Measurements from ENCODE around the gene EPHA8. TPM values are rescaled to one million over a fixed set of nuclear protein-coding genes. Genes with fewer than 3 reads are reported as not detected.

EPHA8 gene
- total and polyA plus RNA-seq, 9 of the 15 experiments (the other 6 are each of a cell fraction or from before 2014, with no cell fraction given) = not detected

- Histone ChIP-seq H2AFZ (ENCODE audit: low read depth, low read length) (no peak overlapping the region), H3K9me1 (ENCODE audit: control insufficient read depth, insufficient read depth, low read length) (no peaks in the 10 kb centered on the region), H3K4me1 (replicated peaks in 1 of 2; ENCODE audit: control insufficient read depth in 2 of 2, insufficient read depth in 2 of 2, low read length in 2 of 2) (no peaks in the 10 kb centered on the region), H3K79me2 (ENCODE audit: control insufficient read depth, insufficient read depth, low read length) (no peaks in the 10 kb centered on the region), H3K4me2 (ENCODE audit: insufficient read depth, low read length) (no peak overlapping the region), H3K9ac (ENCODE audit: insufficient read depth in 1 of 2, low read depth in 2 of 2, low read length in 2 of 2) (no peak overlapping the region), H4K20me1 (replicated peaks; ENCODE audit: control insufficient read depth, insufficient read depth, low read length) (peaks cover 16% of the 10 kb centered on the region), H3K36me3 (ENCODE audit: control insufficient read depth, insufficient read depth, low read length) (no peaks in the 10 kb centered on the region), H3K27ac (ENCODE audit: extremely low read depth, low read depth, low read length) (no peak overlapping the region), H3K27me3 (ENCODE audit: control insufficient read depth in 2 of 2, insufficient read depth in 2 of 2, low read length in 2 of 2) (peaks cover 18 to 71% of the 10 kb centered on the region in 2 experiments), H3K9me3 (replicated peaks; ENCODE audit: control insufficient read depth, insufficient read depth, low read depth, low read length) (no peaks in the 10 kb centered on the region), H3K4me3 (no peak overlapping the region)
- FAIRE-seq (no peak), ATAC-seq (no peak), DNase-seq (ENCODE audit: extremely low read depth in 1 of 4, low spot score in 3 of 4) (no peak)
- intact Hi-C loops (cut with micrococcal nuclease) (no loop called here), in situ Hi-C loops (cut with MboI) (no loop called here)
- no TSS peak for BruUV-seq (replicated peaks)
- TF ChIP-seq ESRRB (CRISPR knock-in tag; IDR thresholded peaks at IDR 0.05; ENCODE audit: borderline replicate concordance) (no peak), KLF16 (IDR thresholded peaks at IDR 0.05) (no peak), TCF7L2 (IDR thresholded peaks at IDR 0.05; ENCODE audit: low read depth, low read length) (no peak), MIER1 (IDR thresholded peaks at IDR 0.05; ENCODE audit: low read depth) (no peak), JUNB (CRISPR knock-in tag; conservative IDR thresholded peaks at IDR 0.05) (no peak), ZNF121 (CRISPR knock-in tag; conservative IDR thresholded peaks at IDR 0.05) (no peak), MXD1 (CRISPR knock-in tag; IDR thresholded peaks at IDR 0.05; ENCODE audit: borderline replicate concordance, poor library complexity, severe bottlenecking) (no peak), PHF8 (IDR thresholded peaks at IDR 0.05; ENCODE audit: borderline replicate concordance, low read length) (no peak), CREBBP (IDR thresholded peaks at IDR 0.05; ENCODE audit: low read depth, low read length) (no peak), DMBX1 (CRISPR knock-in tag; IDR thresholded peaks at IDR 0.05; ENCODE audit: borderline replicate concordance) (no peak), POLR3G (IDR thresholded peaks at IDR 0.05; ENCODE audit: extremely low read depth, insufficient read length, insufficient replicate concordance) (no peak)
- WGBS (ENCODE audit: insufficient coverage, low coverage, missing lambda C conversion rate) = 0% methylated on average over 2 of the region's 2 CpGs
- ChIA-PET CTCF (ENCODE audit: low intra/inter-chr PET ratio) (no interaction called here), POLR2A (no interaction called here)
Measured at GRCh38 chr1:22629886-22630285, 66.6 kb downstream of the EPHA8 start.

Measured in K562 (cell line).